SK-N-SH (cell line): ENCODE data around the gene NLN. TPM values are rescaled to one million over a fixed set of nuclear protein-coding genes. Genes with fewer than 3 reads are reported as not detected.

Experiments
- CTCF ChIA-PET: fragments of 300-600, 350-600 bp; formaldehyde crosslinking; extraction: SDS; loops from one replicate; lab custom pipeline; 2021; lab: Yijun Ruan, JAX
- POLR2A ChIA-PET: fragments of 350-600 bp; sonication (Branson Sonifier 250); formaldehyde crosslinking; extraction: SDS; loops from one replicate; lab custom pipeline; 2020; ENCODE audit warnings: antibody characterized with exemption, inconsistent platforms; lab: Yijun Ruan, JAX
- DNase-seq: peaks from one replicate; pipeline ENCODE4 v3.0.0; 2012
- H2AFZ ChIP-seq: fragments of 200-600 bp; sonication (generic); 2 replicates; pipeline ENCODE4 v1.8.1; 2016; ENCODE audit warnings: antibody characterized with exemption, mild to moderate bottlenecking, low read depth
- H3F3A ChIP-seq: fragments of 200-600 bp; sonication (generic); replicated peaks from 2 replicates; pipeline ENCODE3; 2016; ENCODE audit warnings: antibody characterized with exemption, mild to moderate bottlenecking; ENCODE audit not compliant: insufficient read depth
- H3K27ac ChIP-seq, 2 experiments: fragments of 200-500 bp in 1 of 2; fragments of 200-600 bp in 1 of 2; sonication (Bioruptor generic) in 1 of 2; sonication (generic), shearing (Covaris generic) in 1 of 2; 2 replicates each; pipeline versions ENCODE4 v1.5.1 to v1.6.1; 2014 to 2016; ENCODE audit warnings: low read depth in 2 of 2, inconsistent platforms in 1 of 2, low read length in 1 of 2, mild to moderate bottlenecking in 1 of 2, mixed read lengths in 1 of 2
- H3K27me3 ChIP-seq: fragments of 200-600 bp; sonication (generic), shearing (Covaris generic); 2 replicates; pipeline ENCODE4 v1.6.1; 2016; ENCODE audit warnings: mixed run types; ENCODE audit not compliant: insufficient read depth
- H3K36me3 ChIP-seq, 2 experiments: fragments of 200-500 bp in 1 of 2; fragments of 200-600 bp in 1 of 2; sonication (Bioruptor generic) in 1 of 2; sonication (generic) in 1 of 2; replicated peaks in 1 of 2; 2 replicates each; pipeline versions ENCODE3 to v1.5.1; 2014 to 2016; ENCODE audit warnings: low read length in 1 of 2, mild to moderate bottlenecking in 1 of 2; ENCODE audit not compliant: insufficient read depth in 2 of 2, control insufficient read depth in 1 of 2
- H3K4me1 ChIP-seq, 2 experiments: fragments of 200-500 bp in 1 of 2; fragments of 200-600 bp in 1 of 2; sonication (Bioruptor generic) in 1 of 2; sonication (generic), shearing (Covaris generic) in 1 of 2; 2 replicates each; pipeline versions ENCODE4 v1.5.1 to v1.6.1; 2014 to 2016; ENCODE audit warnings: low read depth in 1 of 2, low read length in 1 of 2, mixed run types in 1 of 2; ENCODE audit not compliant: insufficient read depth in 2 of 2, control insufficient read depth in 1 of 2
- H3K4me2 ChIP-seq: fragments of 200-600 bp; sonication (generic), shearing (Covaris generic); 2 replicates; pipeline ENCODE4 v1.6.1; 2017; ENCODE audit warnings: mixed run types
- H3K4me3 ChIP-seq, 2 experiments: fragments of 200-500 bp in 1 of 2; fragments of 200-600 bp in 1 of 2; sonication (Bioruptor generic) in 1 of 2; sonication (generic), shearing (Covaris generic) in 1 of 2; 2 replicates each; pipeline versions ENCODE4 v1.5.1 to v1.8.1; 2014 to 2016; ENCODE audit warnings: low read depth in 2 of 2, inconsistent platforms in 1 of 2, low read length in 1 of 2, mild to moderate bottlenecking in 1 of 2, mixed read lengths in 1 of 2, moderate library complexity in 1 of 2
- H3K79me2 ChIP-seq: fragments of 200-600 bp; sonication (generic); 2 replicates; pipeline ENCODE4 v1.8.1; 2017; ENCODE audit warnings: mild to moderate bottlenecking; ENCODE audit not compliant: insufficient read depth
- H3K9ac ChIP-seq: fragments of 200-600 bp; sonication (generic); 2 replicates; pipeline ENCODE4 v1.6.1; 2017; ENCODE audit warnings: mixed run types
- H3K9me2 ChIP-seq: fragments of 200-600 bp; sonication (generic); 2 replicates; pipeline ENCODE4 v1.6.1; 2017; ENCODE audit warnings: mixed run types
- H3K9me3 ChIP-seq: fragments of 200-600 bp; sonication (generic); 2 replicates; pipeline ENCODE4 v1.6.1; 2017; ENCODE audit warnings: mixed run types, mild to moderate bottlenecking, moderate library complexity
- H4K20me1 ChIP-seq: fragments of 200-600 bp; sonication (generic); 2 replicates; pipeline ENCODE4 v1.6.1; 2017; ENCODE audit warnings: mild to moderate bottlenecking, mixed run types; ENCODE audit not compliant: insufficient read depth
- CTCF ChIP-seq: fragments of 200-600 bp; sonication (generic); IDR thresholded peaks from 2 replicates; pipeline ENCODE4 v1.6.1; 2017; ENCODE audit warnings: antibody characterized with exemption, mild to moderate bottlenecking, moderate library complexity
- ELF1 ChIP-seq: IDR thresholded peaks from 2 replicates; pipeline ENCODE4 v1.4.0; 2012
- EP300 ChIP-seq, 2 experiments: IDR thresholded peaks; 2 replicates each; pipeline versions ENCODE4 v1.4.0 to v1.6.1; 2012; ENCODE audit warnings: borderline replicate concordance in 1 of 2, low read depth in 1 of 2, low read length in 1 of 2
- EZH2phosphoT487 ChIP-seq: fragments of 200-600 bp; sonication (generic); IDR thresholded peaks from 2 replicates; pipeline ENCODE4 v1.6.1; 2017; ENCODE audit warnings: low read depth, mixed run types, mild to moderate bottlenecking, antibody characterized with exemption, moderate library complexity, borderline replicate concordance
- FOXM1 ChIP-seq: IDR thresholded peaks from 2 replicates; pipeline ENCODE4 v1.4.0; 2012; ENCODE audit warnings: low read depth, mild to moderate bottlenecking
- GABPA ChIP-seq: IDR thresholded peaks from 2 replicates; pipeline ENCODE4 v1.4.0; 2012; ENCODE audit warnings: low read depth, mild to moderate bottlenecking
- GATA2 ChIP-seq: sonication (generic); formaldehyde crosslinking; IDR thresholded peaks from 2 replicates; pipeline ENCODE4 v1.5.0; 2020; ENCODE audit warnings: mild to moderate bottlenecking, missing genetic modification reagents
- IRF3 ChIP-seq: fragments of 150-350 bp; IDR thresholded peaks from 2 replicates; pipeline ENCODE4 v1.6.1; 2016; ENCODE audit warnings: mild to moderate bottlenecking, low read depth, low read length
- JUND ChIP-seq: IDR thresholded peaks from 2 replicates; pipeline ENCODE4 v1.4.0; 2012
- MAX ChIP-seq: IDR thresholded peaks from 2 replicates; pipeline ENCODE4 v1.4.0; 2012; ENCODE audit warnings: low read depth
- NFIC ChIP-seq: IDR thresholded peaks from 2 replicates; pipeline ENCODE4 v1.4.0; 2012; ENCODE audit warnings: borderline replicate concordance
- NRF1 ChIP-seq: IDR thresholded peaks from 2 replicates; pipeline ENCODE4 v1.6.1; 2012; ENCODE audit warnings: low read depth, mild to moderate bottlenecking, low read length
- POLR2AphosphoS5 ChIP-seq: IDR thresholded peaks from 2 replicates; pipeline ENCODE4 v1.6.1; 2012; ENCODE audit warnings: low read depth, low read length
- RCOR1 ChIP-seq: fragments of 150-350 bp; IDR thresholded peaks from 2 replicates; pipeline ENCODE4 v1.6.1; 2017; ENCODE audit warnings: antibody characterized with exemption, low read length
- RFX5 ChIP-seq: IDR thresholded peaks from 2 replicates; pipeline ENCODE4 v1.6.1; 2012; ENCODE audit warnings: mild to moderate bottlenecking, improper control_type of control experiment, low read length
- SIN3A ChIP-seq: IDR thresholded peaks from 2 replicates; pipeline ENCODE4 v1.6.1; 2012; ENCODE audit warnings: low read depth, mild to moderate bottlenecking, low read length, moderate library complexity, borderline replicate concordance
- SMC3 ChIP-seq: IDR thresholded peaks from 2 replicates; pipeline ENCODE4 v1.6.1; 2012; ENCODE audit warnings: low read depth, low read length, improper control_type of control experiment
- TAF1 ChIP-seq: IDR thresholded peaks from 2 replicates; pipeline ENCODE4 v1.6.1; 2012; ENCODE audit warnings: low read depth, mild to moderate bottlenecking, low read length, moderate library complexity, borderline replicate concordance
- TCF12 ChIP-seq: IDR thresholded peaks from 2 replicates; pipeline ENCODE4 v1.4.0; 2012
- YY1 ChIP-seq: IDR thresholded peaks from 2 replicates; pipeline ENCODE4 v1.4.0; 2012; ENCODE audit warnings: low read depth, mild to moderate bottlenecking
- ZBTB33 ChIP-seq: IDR thresholded peaks from 2 replicates; pipeline ENCODE4 v1.4.0; 2012; ENCODE audit warnings: low read depth, borderline replicate concordance
- WGBS: methylation state at CpG from one replicate; pipeline ENCODE4 v1.1.6; 2017; ENCODE audit warnings: low lambda C conversion rate; 5-methylcytosine and 5-hydroxymethylcytosine counted together
- polyA plus RNA-seq, 3 experiments: library from polyadenylated mRNA; depleted of rRNA; stranded (reverse); fragments of >200 nt; gene quantifications; 2 replicates each; pipeline ENCODE4 v1.2.3, GENCODE V29; 2012

NLN gene
- polyA plus RNA-seq, 1 of the 3 experiments (the other 2 are of a cell fraction): 17.1 TPM

- TF ChIP-seq EZH2phosphoT487 (no peak), GABPA (no peak)
These were observed 90.6 kb downstream of the NLN start (continued) for GRCh38 chr5:65812648-65813047.

GRCh38 chr5:65813174-65813573, 91.2 kb downstream of the NLN start:
- Histone ChIP-seq H2AFZ (no peak overlapping the region), H3K9me3 (no peaks in the 10 kb centered on the region), H4K20me1 (no peaks in the 10 kb centered on the region), H3K9ac (no peak overlapping the region), H3K79me2 (no peaks in the 10 kb centered on the region), H3K9me2 (no peaks in the 10 kb centered on the region), H3K27me3 (no peaks in the 10 kb centered on the region), H3K36me3 (peaks cover 23 to 39% of the 10 kb centered on the region in 2 experiments), H3K27ac (no peak overlapping the region), H3F3A (peaks cover 32% of the 10 kb centered on the region), H3K4me3 (no peak overlapping the region), H3K4me1 (peaks cover 6 to 19% of the 10 kb centered on the region in 2 experiments; a peak in 3 of 4 replicates), H3K4me2 (no peak overlapping the region)
- ChIA-PET CTCF (no interaction called here), POLR2A (no interaction called here)
- DNase-seq: no peak
- TF ChIP-seq ZBTB33: no peak
- TF ChIP-seq ELF1: no peak
- TF ChIP-seq TCF12: no peak
- TF ChIP-seq NRF1: no peak
- TF ChIP-seq NFIC: no peak
- TF ChIP-seq SMC3: no peak

GRCh38 chr5:65815161-65815560, 93.2 kb downstream of the NLN start:
- Histone ChIP-seq H3K27ac (no peak overlapping the region), H3K9me3 (no peaks in the 10 kb centered on the region), H3K27me3 (no peaks in the 10 kb centered on the region), H3K9ac (no peak overlapping the region), H3K4me1 (peaks cover 8 to 19% of the 10 kb centered on the region in 2 experiments; a peak in 3 of 4 replicates), H3K79me2 (no peaks in the 10 kb centered on the region), H3K4me3 (no peak overlapping the region), H3K36me3 (peaks cover 23 to 35% of the 10 kb centered on the region in 2 experiments), H2AFZ (no peak overlapping the region), H4K20me1 (no peaks in the 10 kb centered on the region), H3F3A (peaks cover 22% of the 10 kb centered on the region), H3K4me2 (no peak overlapping the region), H3K9me2 (no peaks in the 10 kb centered on the region)
- DNase-seq: no peak
- ChIA-PET CTCF (no interaction called here), POLR2A (no interaction called here)
- WGBS: 100% methylated on average over 1 of the region's 1 CpG
- TF ChIP-seq RCOR1: no peak
- TF ChIP-seq FOXM1: no peak
- no peak for TF ChIP-seq TAF1
- TF ChIP-seq SMC3: no peak
- no peak for TF ChIP-seq POLR2AphosphoS5
- TF ChIP-seq RFX5: no peak
- TF ChIP-seq IRF3: no peak
- TF ChIP-seq GATA2 (CRISPR knock-in tag): no peak
- TF ChIP-seq SIN3A: no peak
- no peak for TF ChIP-seq CTCF
- no peak for TF ChIP-seq NFIC
- no peak for TF ChIP-seq EP300 (IDR thresholded peaks at IDR 0.05; ENCODE audit: borderline replicate concordance in 1 of 2, low read depth in 1 of 2, low read length in 1 of 2)
- no peak for TF ChIP-seq TCF12
- TF ChIP-seq JUND: no peak
- TF ChIP-seq ELF1: no peak
- no peak for TF ChIP-seq YY1
- TF ChIP-seq MAX: no peak
- no peak for TF ChIP-seq GABPA
